ENCODE measurements around the gene OR10H4.
"Not testable (repeated sequence)": the region's sequence is repeated elsewhere in the genome, so short reads cannot be mapped to it uniquely, and the experiment has no call there.

The OR10H4 gene

DNA sequence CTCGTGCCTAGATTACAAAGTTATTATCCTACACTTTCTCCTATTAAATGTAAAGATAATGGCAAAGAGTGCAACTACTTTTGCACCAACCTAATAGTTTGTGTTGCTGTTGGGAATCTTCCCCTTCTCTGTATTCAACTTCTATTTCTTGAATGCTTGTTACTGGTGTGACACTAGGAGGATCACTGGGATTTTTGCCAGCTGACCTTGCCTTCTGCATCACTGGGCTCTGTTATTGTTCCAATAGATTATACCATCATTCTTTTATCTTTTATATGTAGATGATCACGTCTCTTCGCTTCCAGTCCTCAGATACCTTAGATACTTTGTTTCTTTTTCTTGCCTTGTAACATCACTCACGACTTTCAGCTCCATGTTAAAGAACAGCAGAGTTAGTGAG is 3.5 kb upstream of the OR10H4 start:
- DNase-seq, result no peak

DNA sequence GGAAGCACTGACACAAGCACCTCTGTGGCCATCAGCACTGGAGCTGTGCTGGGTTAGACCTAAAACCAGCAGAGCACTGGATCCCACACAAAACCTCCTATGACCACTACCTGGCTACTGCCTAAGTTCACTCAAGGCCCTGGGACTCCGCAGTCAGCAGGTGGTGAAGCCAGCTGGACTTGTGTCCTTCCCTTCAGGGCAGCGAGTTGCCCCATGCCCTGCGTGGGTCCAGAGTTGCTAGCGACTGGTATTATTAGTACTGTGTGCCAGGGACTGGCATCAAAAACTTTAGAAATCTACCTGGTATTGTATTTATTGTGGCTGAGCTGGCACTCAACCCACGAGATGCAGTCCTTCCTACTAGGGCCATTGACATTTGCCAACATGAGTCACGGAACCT is 6.0 kb downstream of the OR10H4 start:
- DNase-seq, result no peak

DNA sequence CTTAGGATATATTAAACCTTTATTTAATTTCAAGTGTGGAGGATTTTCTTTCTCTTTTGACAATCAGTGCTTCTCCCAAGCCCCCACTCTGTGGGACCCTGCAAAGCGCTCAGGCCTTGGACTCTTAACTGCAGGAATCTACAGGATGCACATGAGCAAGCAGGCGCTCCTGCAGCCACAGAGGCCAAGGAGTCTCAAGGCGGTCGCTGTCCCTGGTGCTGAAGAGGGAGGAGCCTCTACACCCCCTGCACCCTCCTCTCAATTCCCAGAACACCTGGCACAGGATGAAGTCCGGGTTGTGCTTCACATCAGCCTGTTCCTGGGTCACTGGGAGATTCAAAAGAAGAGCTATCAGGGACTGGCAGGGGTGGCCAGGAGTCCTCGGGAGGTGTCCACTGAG is 13.5 kb downstream of the OR10H4 start:
- DNase-seq, result no peak

DNA sequence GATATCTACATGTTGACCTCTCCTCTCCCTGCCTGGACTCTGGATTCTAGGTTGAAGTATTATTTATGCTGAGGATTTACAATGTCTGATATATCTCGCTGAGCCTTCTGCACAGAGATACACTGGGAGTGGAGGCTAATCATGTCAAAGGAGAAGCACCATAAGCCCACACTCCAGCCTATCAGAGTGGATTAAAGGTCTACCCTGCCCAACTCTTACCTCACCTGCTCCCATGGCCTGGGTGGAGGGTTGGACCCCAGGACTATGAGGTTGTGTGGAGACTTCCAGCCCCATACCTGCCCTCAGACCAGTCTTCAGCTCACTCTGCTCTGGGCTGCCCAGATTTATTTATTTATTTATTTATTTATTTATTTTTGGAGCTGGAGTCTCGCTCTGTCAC is 15.4 kb downstream of the OR10H4 start:
- no peak for DNase-seq

DNA sequence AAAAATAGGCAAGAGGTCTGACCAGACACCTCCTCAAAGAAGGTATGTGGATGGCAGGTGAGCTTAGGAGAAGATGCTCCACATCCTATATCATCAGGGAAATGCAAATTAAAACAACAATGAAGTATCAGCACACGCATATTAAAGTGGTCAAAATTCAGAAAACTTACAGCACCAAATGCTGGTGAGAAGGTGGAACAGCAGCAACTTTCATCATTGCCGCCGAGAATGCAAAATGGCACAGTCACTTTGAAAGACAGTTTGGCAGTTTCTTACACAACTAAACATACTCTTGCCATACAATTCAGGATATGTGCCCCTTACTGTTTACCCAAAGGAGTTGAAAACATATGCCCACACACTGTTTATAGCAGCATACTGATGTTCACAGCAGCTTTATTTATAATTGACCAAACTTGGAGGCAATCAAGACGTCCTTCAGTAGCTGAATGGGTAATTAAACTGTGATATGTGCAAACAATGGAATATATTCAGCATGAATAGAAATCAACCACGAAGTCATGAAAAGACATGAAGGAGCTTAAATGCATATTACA is 22.5 kb downstream of the OR10H4 start:
- peak in 1 of 5 experiments; percentile 33 for DNase-seq

DNA sequence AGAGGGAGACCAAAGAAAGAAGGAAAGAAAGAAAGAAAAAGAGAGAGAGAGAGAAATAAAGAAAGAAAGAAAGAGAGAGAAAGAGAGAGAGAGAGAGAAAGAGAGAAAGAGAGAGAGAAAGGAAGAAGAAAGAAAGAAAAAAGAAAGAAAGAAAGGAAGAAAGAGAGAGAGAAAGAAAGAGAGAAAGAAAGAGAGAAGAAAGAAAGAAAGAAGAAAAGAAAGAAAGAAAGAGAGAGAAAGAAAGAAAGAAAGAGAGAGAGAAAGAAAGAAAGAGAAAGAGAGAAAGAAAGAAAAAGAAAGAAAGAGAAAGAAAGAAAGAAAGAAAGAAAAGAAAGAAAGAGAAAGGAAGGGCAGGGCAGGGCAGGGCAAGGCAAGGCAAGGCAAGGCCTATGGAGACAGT is 23.2 kb downstream of the OR10H4 start:
- not testable (repeated sequence) for DNase-seq

DNA sequence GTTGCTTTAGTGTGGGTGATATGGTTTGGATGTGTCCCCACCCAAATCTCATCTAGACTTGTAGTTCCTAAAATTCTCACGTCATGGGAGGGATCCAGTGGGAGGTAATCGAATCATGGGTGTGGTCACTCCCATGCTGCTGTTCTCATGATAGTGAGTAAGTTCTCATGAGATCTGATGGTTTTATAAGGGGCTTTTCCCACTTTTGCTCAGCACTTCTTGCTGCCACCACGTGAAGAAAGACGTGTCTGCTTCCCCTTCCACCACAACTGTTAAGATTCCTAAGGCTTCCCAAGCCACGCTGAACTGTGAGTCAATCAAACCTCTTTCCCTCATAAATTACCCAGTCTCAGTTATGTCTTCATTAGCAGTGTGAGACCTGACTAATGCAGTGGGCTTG is 26.0 kb downstream of the OR10H4 start:
- no peak for DNase-seq

DNA sequence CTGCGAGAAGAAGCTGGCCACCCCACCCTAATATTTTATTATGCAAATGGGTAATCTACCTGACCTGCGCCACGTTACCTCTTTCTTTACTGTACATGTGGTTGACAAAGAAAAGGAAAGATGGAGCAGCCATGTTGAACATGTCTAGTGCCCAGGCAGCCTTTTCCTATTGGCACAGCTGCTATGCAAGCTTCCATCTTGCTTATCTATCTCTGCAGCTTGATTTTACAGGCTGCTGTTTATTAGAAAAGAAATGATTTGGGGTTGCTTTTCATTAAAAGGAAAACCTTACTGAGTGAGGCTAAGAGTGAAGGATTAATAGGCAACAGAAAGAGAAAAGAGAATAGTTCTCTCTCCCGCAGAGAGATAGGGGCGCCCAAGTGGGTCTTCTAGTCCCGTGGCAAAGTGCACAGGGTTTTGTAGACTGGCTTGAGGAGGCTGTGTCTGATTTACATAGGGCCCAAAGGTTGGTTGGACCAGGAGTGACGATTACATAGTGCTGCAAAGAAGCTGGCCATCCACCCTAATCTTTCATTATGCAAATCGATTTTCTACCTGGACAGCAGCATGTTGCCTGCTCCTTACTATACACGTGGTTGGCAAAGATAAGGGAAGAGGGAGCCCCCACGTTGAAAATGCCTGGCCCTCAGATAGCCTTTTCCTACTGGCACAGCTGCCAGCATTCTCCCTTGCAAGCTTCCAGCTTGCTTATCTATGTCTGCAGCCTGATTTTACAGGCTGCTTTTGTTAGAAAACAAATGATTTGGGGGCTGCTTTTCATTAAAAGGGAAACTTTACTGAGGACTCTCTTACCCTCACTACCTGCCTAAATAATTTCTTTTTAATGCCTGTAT is 28.3 kb downstream of the OR10H4 start:
- no peak for DNase-seq

DNA sequence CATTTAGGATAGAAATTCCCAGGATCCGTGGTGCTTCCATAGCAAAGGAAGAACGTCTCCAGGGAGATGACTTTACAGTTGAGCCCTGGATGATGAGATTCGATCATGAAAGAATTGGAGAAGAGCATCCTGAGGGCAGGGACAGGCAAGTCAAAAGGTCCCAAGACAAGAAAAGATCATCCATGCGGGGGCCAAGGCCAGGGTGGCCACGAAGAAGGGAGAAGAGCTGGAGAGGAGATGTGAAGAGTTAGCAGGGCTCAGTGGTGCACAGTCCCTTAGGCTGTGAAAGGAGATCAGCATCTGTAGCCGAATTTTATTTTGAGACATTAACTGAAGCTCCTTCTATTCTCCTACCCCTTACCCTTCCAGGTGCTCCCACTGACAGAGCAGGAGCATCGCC is 28.9 kb downstream of the OR10H4 start:
- DNase-seq, result no peak

DNA sequence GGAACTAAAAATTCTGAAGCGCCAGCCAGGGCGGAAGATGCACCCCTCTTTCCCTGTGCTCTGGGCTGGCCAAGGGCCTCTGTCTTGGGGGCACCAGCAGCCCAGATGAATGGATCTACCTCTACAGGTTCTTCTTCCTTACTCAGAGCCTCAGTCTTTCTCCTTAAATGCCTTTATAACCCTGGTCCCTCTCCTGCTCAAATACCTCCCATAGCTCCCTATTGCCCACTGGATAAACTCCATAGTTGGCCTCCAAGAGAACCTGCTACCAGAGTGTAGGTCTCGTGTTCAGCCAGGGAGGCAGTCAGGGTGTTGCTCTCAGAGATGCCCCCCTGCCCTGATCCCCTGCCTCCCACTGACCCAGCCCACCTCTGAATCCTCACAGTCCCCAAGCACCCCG is 30.5 kb downstream of the OR10H4 start:
- no peak for DNase-seq

DNA sequence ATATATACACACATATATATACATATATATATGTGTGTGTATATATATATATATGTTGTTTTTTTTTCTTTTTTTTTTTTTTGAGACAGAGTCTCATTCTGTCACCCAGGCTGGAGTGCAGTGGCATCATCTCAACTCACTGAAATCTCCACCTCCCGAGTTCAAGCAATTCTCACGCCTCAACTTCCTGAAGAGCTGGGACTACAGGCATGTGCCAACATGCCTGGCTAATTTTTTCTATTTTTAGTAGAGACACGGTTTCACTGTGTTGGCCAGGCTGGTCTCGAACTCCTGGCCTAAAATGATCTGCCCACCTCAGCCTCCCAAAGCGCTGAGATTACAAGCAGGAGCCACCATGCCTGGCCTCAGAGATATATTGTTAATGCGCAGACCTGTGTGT is 37.0 kb downstream of the OR10H4 start:
- not testable (repeated sequence) for DNase-seq

DNA sequence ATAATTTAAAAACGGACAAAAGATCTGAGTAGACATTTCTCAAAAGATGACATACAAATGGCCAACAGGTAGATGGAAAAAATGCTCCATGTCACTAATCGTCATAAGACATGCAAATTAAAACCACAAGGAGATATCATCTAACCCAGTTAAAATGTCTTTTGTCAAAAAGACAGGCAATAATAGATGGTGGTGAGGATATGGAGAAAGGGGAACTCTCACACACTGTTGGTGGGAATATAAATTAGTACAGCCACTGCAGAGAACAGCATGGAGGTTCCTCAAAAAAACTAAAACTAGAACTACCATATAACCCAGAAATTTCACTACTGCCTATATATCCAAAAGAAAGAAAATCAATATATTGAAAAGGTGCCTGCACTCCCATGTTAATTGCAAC is 37.9 kb downstream of the OR10H4 start:
- DNase-seq, result peak in 1 of 5 experiments; percentile 29

DNA sequence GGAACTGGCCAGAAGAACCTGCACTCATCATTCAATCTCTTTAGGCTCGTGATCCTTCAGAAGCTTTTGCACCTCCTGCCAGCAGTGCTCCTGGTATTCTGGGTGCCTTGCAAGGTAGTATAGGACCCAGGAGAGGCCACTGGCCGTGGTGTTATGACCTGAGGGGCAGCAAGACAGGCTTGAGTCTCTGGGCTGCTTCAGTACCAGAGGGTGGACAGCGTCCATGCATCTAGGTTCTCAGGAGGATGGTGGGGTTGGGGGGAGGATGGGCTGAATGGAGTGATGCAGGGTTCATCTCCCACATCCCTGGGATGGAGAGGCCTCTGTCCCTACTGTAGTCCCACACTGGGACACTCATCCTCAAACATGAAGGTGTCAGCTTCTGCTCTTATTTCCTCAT is 41.1 kb downstream of the OR10H4 start:
- DNase-seq, result no peak

DNA sequence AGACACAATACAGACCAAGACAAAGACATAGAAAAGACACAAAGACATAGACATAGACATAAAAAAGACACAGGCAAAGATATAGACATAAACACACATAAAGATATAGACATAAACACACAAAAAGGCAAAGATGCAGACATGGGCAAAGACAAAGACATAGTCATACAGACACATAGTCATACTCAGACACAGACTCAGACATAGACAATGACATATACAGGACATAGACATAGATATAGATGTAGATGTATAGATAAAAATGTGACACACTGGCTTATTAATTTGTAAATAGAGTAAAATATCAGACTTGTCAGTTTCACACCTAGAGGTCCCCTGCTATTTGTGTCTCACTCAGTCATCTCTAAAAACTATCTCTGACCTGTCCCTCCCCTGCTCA is 42.8 kb downstream of the OR10H4 start:
- DNase-seq, result no peak

DNA sequence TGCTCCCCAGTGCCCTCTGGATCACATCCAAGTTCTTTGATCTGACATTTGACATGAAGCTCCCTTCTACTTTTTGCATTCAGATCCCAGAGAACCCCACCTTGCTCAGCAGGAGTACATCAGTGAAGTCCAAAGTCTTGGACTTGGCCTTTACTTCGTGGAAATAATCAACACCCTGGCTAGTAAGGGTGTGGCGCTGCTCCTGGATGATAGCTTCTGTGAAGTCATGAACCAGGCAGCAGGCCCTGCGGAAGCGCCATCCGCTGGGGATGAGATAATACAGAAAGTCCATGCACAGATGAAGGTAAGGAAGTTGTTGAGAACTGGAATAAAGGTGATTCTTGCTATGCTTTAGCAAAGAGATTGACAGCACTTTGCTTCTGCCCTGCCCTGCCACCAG is 43.2 kb downstream of the OR10H4 start:
- no peak for DNase-seq

DNA sequence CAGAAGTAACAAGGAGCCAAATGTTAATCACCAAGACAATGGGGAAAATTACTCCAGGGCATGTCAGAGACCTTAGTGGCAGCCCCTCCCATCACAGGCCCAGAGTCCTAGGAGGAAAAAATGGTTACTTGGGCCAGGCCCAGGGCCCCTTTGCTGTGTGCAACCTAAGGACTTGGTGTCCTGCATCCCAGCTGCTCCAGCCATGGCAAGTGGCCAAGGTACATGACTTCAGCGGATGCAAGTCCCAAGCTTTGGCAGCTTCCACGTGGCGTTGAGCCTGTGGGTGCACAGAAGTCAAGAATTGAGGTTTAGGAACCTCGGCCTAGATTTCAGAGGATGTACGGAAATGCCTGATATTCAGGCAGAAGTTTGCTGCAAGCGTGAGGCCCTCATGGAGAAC is 46.7 kb downstream of the OR10H4 start:
- DNase-seq, result no peak

DNA sequence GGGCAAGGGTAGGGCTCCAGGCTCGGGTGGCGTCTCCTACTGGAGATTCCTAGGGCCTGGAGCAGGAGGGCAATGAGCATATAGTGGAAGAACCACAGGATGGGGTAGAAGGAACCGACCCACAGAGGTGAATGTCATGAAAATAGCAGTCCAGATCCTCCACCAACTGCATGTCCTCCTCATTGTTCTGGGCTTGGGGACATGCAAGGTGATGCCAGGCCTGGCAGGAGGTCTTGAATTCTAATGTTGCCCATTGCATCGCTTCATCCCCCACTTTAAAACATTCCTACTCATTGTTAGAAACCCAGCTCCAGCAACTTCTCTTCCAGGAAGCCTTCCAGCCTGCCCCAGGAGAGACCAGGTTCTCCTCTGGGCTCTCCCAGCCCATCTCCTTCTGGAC is 49.4 kb downstream of the OR10H4 start:
- no peak for DNase-seq

Data from T-helper 2 cell (primary cell).